Upper lobe of left lung (tissue), 6 donors: ENCODE results near the gene CEP128. TPM values are rescaled to one million over a fixed set of nuclear protein-coding genes. Genes with fewer than 3 reads are reported as not detected.

Experiments
- ATAC-seq, 2 donors: fragments of 200-7000 bp; cut with Tn5 transposase; one replicate each; pipeline ENCODE4 v1.9.1; 2022; ENCODE audit warnings: mild to moderate bottlenecking in 2 of 2, moderate library complexity in 2 of 2; ENCODE audit not compliant: low FRiP score in 2 of 2
- DNase-seq, 2 donors: peaks; one replicate each; pipeline ENCODE4 v3.0.0-alpha.2; 2019 to 2020
- H3K27ac ChIP-seq, 4 donors: fragments of 200-600 bp; sonication (generic); one replicate each; pipeline ENCODE4 v1.5.1; 2016 to 2019
- H3K27me3 ChIP-seq, 4 donors: fragments of 200-600 bp; sonication (generic); one replicate each; pipeline ENCODE4 v1.5.1; 2017 to 2019
- H3K36me3 ChIP-seq, 4 donors: fragments of 200-600 bp; sonication (generic); one replicate each; pipeline ENCODE4 v1.5.1; 2016 to 2019
- H3K4me1 ChIP-seq, 4 donors: fragments of 200-600 bp; sonication (generic); one replicate each; pipeline ENCODE4 v1.5.1; 2018 to 2019
- H3K4me3 ChIP-seq, 4 donors: fragments of 200-600 bp; sonication (generic); one replicate each; pipeline ENCODE4 v1.5.1; 2017 to 2019; ENCODE audit warnings: mild to moderate bottlenecking in 2 of 4, moderate library complexity in 1 of 4
- H3K9me3 ChIP-seq, 4 donors: fragments of 200-600 bp; sonication (generic); one replicate each; pipeline ENCODE4 v1.5.1; 2018 to 2019
- CTCF ChIP-seq, 6 experiments: fragments of 450-650 bp in 4 of 6; fragments of 200-600 bp in 2 of 6; sonication (generic) in 2 of 6; IDR thresholded peaks; one replicate each; pipeline ENCODE4 v1.5.1; 2016 to 2019; ENCODE audit warnings: antibody characterized with exemption in 6 of 6
- EP300 ChIP-seq, 4 donors: sonication (generic); formaldehyde crosslinking; IDR thresholded peaks; one replicate each; pipeline ENCODE4 v1.5.1; 2017; ENCODE audit warnings: antibody characterized with exemption in 4 of 4, control low read depth in 2 of 4
- POLR2A ChIP-seq, 4 donors: fragments of 450-650 bp; IDR thresholded peaks; one replicate each; pipeline ENCODE4 v1.5.1; 2016 to 2017; ENCODE audit warnings: antibody characterized with exemption in 4 of 4, mild to moderate bottlenecking in 2 of 4
- POLR2AphosphoS5 ChIP-seq, 2 donors: sonication (generic); formaldehyde crosslinking; IDR thresholded peaks; one replicate each; pipeline ENCODE4 v1.5.1; 2017; ENCODE audit warnings: antibody characterized with exemption in 2 of 2
- WGBS, 2 donors: methylation state at CpG; one replicate each; pipeline ENCODE4 v1.1.5; 2017 to 2018; 5-methylcytosine and 5-hydroxymethylcytosine counted together
- total RNA-seq, 6 donors: library from RNA; depleted of rRNA in 4 of 6; stranded (reverse); fragments of >200 nt in 4 of 6; gene quantifications; one replicate each; pipeline versions ENCODE4 v1.1.0 to v1.2.1, GENCODE V29; 2016 to 2021
- donor health status: DM: no; HTN: no; CAD: no; lungs with moderate emphysema.
- donor health status: DM: no; HTN: yes; CAD: no; lungs with severe emphysema.

The CEP128 gene
- total RNA-seq, 6 donors from 2014 or later = 5.7 to 31.7 (median 7.5) TPM

GRCh38 chr14:80545935-80546854 is 395.3 kb downstream of the CEP128 start:
- Histone ChIP-seq H3K4me1 (no peaks in the 10 kb centered on the region), H3K27ac (no peak overlapping the region), H3K36me3 (no peaks in the 10 kb centered on the region), H3K4me3 (no peak overlapping the region), H3K27me3 (no peaks in the 10 kb centered on the region), H3K9me3 (no peaks in the 10 kb centered on the region)
- ATAC-seq (no peak), DNase-seq (no peak)
- TF ChIP-seq EP300 (IDR thresholded peaks at IDR 0.05) = no peak
- no peak for TF ChIP-seq POLR2A (IDR thresholded peaks at IDR 0.05)
- TF ChIP-seq CTCF (IDR thresholded peaks at IDR 0.05) = no peak
- no peak for TF ChIP-seq POLR2AphosphoS5 (IDR thresholded peaks at IDR 0.05)
- 74 to 86% methylated on average over 4 of the region's 4 CpGs for WGBS, 2 donors

DNA sequence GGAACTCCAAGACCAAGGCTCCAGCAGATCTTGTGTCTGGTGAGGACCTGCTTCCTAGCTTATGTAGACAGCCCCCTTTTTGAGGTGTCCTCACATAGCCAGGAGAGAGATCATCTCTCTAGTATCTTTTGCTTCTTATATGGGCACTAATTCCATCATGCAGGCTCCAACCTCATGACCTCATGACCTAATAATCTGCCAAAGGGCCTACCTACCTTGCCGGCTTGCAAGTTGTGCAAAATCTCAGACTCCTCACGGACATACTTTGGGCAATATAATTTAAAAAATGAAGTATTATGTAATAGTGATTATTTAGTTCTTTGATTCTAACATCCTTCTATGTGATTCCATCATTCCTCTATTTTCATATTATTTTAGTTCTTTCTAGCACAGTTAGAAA is 397.2 kb downstream of the CEP128 start:
- H3K27ac ChIP-seq = no peak overlapping the region
- DNase-seq = no peak
- no peak overlapping the region for H3K4me3 ChIP-seq
- no peak for TF ChIP-seq POLR2A (IDR thresholded peaks at IDR 0.05)
- no peaks in the 10 kb centered on the region for H3K4me1 ChIP-seq
- H3K27me3 ChIP-seq = no peaks in the 10 kb centered on the region
- ATAC-seq = no peak
- WGBS, 2 donors = 95 to 98% methylated on average over 2 of the region's 2 CpGs
- H3K9me3 ChIP-seq = peaks cover 0 to 4% (median 3%) of the 10 kb centered on the region in 4 donors
- no peaks in the 10 kb centered on the region for H3K36me3 ChIP-seq

DNA sequence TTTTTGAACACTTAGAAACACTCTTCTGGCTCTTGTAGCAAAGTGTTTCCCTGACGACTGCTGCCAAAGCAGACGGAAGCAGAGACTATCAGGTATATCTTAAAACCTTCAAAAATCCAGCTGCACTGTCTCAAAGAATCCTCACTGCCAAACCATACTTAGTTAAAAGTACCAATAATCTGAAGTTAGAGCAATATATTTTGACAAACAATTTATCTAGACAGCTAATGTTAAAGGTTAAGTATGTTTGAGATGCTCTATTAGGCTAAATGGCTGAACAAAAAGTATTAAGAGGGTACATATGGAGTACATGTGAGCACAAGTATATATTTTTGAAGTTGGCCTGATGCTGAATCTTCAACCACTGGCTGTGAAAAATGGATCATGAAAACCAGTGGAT is 398.3 kb downstream of the CEP128 start:
- Histone ChIP-seq H3K9me3 (peaks cover 0 to 4% (median 3%) of the 10 kb centered on the region in 4 donors), H3K27me3 (no peaks in the 10 kb centered on the region), H3K4me1 (no peaks in the 10 kb centered on the region), H3K36me3 (no peaks in the 10 kb centered on the region), H3K27ac (no peak overlapping the region), H3K4me3 (no peak overlapping the region)
- WGBS, 2 donors = 75 to 80% methylated on average over 2 of the region's 2 CpGs
- TF ChIP-seq POLR2A (IDR thresholded peaks at IDR 0.05) (no peak), CTCF (IDR thresholded peaks at IDR 0.05) (no peak), POLR2AphosphoS5 (IDR thresholded peaks at IDR 0.05) (no peak), EP300 (IDR thresholded peaks at IDR 0.05) (no peak)
- ATAC-seq (no peak), DNase-seq (no peak)

GRCh38 chr14:80538633-80539375 is 402.7 kb downstream of the CEP128 start:
- H3K27ac ChIP-seq = no peak overlapping the region
- DNase-seq (no peak), ATAC-seq (no peak)
- no peak overlapping the region for H3K4me3 ChIP-seq
- no peaks in the 10 kb centered on the region for H3K27me3 ChIP-seq
- H3K4me1 ChIP-seq = no peaks in the 10 kb centered on the region
- peaks cover 0 to 4% (median 3%) of the 10 kb centered on the region in 4 donors for H3K9me3 ChIP-seq
- 93 to 94% methylated on average over 7 of the region's 7 CpGs for WGBS, 2 donors
- H3K36me3 ChIP-seq = no peaks in the 10 kb centered on the region
- no peak for TF ChIP-seq POLR2AphosphoS5 (IDR thresholded peaks at IDR 0.05)
- TF ChIP-seq CTCF (IDR thresholded peaks at IDR 0.05) = no peak
- no peak for TF ChIP-seq EP300 (IDR thresholded peaks at IDR 0.05)
- no peak for TF ChIP-seq POLR2A (IDR thresholded peaks at IDR 0.05)

DNA sequence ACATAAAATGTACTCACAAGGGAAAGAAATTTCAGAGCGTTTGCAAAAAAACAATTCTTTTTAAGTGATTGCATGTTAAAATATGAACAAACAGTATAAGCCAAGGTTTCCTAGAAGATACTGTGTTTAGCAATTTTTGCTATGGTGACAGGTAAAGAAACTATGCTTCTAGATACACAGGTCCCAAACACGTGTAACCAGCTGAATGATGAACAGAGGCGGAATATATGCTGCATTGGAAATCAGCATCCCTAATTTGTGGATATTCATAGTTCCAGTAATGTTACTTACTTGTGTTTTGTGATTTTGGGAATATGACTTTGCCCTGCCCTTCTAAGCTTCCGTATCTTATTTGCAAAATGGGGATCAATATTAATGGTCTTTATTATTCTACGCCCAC is 403.9 kb downstream of the CEP128 start:
- 94 to 95% methylated on average over 5 of the region's 5 CpGs for WGBS, 2 donors
- ATAC-seq (no peak), DNase-seq (no peak)
- Histone ChIP-seq H3K36me3 (no peaks in the 10 kb centered on the region), H3K4me3 (no peak overlapping the region), H3K9me3 (peaks cover 0 to 4% (median 3%) of the 10 kb centered on the region in 4 donors), H3K27me3 (no peaks in the 10 kb centered on the region), H3K4me1 (no peaks in the 10 kb centered on the region), H3K27ac (no peak overlapping the region)
- TF ChIP-seq EP300 (IDR thresholded peaks at IDR 0.05) = no peak
- TF ChIP-seq CTCF (IDR thresholded peaks at IDR 0.05) = no peak
